Stomach (tissue), 9 donors: ENCODE results near the gene DAGLB. TPM values are rescaled to one million over a fixed set of nuclear protein-coding genes. Genes with fewer than 3 reads are reported as not detected.

Source experiments
- DNase-seq, 2 donors: peaks; one replicate each; pipeline versions ENCODE4 v3.0.0 to v3.0.0-alpha.2; 2013 to 2019
- H3K27ac ChIP-seq, 5 donors: fragments of 200-600 bp in 4 of 5; sonication (generic) in 4 of 5; one replicate each; pipeline ENCODE4 v1.5.1; 2013 to 2019; ENCODE audit warnings: mild to moderate bottlenecking in 1 of 5, moderate library complexity in 1 of 5
- H3K27me3 ChIP-seq, 3 donors: fragments of 200-600 bp; sonication (generic); one replicate each; pipeline ENCODE4 v1.5.1; 2017 to 2019; ENCODE audit warnings: mixed run types in 1 of 3
- H3K36me3 ChIP-seq, 4 donors: fragments of 200-600 bp; sonication (generic); 1 replicate in 3 of 4; 2 replicates in 1 of 4; pipeline ENCODE4 v1.5.1; 2016 to 2019
- H3K4me1 ChIP-seq, 4 donors: fragments of 200-600 bp; sonication (generic); one replicate each; pipeline ENCODE4 v1.5.1; 2016 to 2019
- H3K4me3 ChIP-seq, 4 donors: fragments of 200-600 bp; sonication (generic) in 3 of 4; one replicate each; pipeline ENCODE4 v1.5.1; 2016 to 2019; ENCODE audit warnings: mild to moderate bottlenecking in 1 of 4
- H3K9me3 ChIP-seq, 4 donors: fragments of 200-600 bp; sonication (generic); one replicate each; pipeline ENCODE4 v1.5.1; 2016 to 2019
- CTCF ChIP-seq, 7 experiments: fragments of 450-650 bp in 4 of 7; fragments of 200-600 bp in 3 of 7; sonication (generic) in 3 of 7; IDR thresholded peaks; one replicate each; pipeline ENCODE4 v1.5.1; 2016 to 2019; ENCODE audit warnings: antibody characterized with exemption in 7 of 7, control low read depth in 2 of 7, mild to moderate bottlenecking in 1 of 7
- EP300 ChIP-seq: sonication (generic); formaldehyde crosslinking; IDR thresholded peaks from one replicate; pipeline ENCODE4 v1.6.1; 2017; ENCODE audit warnings: antibody characterized with exemption
- POLR2A ChIP-seq, 4 donors: fragments of 450-650 bp; IDR thresholded peaks; one replicate each; pipeline ENCODE4 v1.6.1; 2016; ENCODE audit warnings: antibody characterized with exemption in 4 of 4, control low read depth in 2 of 4, mild to moderate bottlenecking in 1 of 4, moderate library complexity in 1 of 4
- POLR2AphosphoS5 ChIP-seq, 3 donors: sonication (generic); formaldehyde crosslinking; IDR thresholded peaks; one replicate each; pipeline ENCODE4 v1.6.1; 2016; ENCODE audit warnings: antibody characterized with exemption in 3 of 3
- WGBS, 5 donors: extraction: QIAGEN DNeasy Blood & Tissue Kit in 3 of 5; methylation state at CpG; one replicate each; pipeline versions ENCODE4 v1.1.5 to v1.1.7; 2013 to 2018; 5-methylcytosine and 5-hydroxymethylcytosine counted together
- intact Hi-C: fragments of 100-400 bp; cut with DNase I; formaldehyde crosslinking; loops from one replicate; pipeline ENCODE4 v1.15.1; 2023; ENCODE audit warnings: low total_unique reads
- polyA plus RNA-seq, 3 donors: library from polyadenylated mRNA; stranded (reverse); fragments of 200-250 nt; gene quantifications; one replicate each; pipeline ENCODE4 v1.2.3, GENCODE V29; 2013
- total RNA-seq, 5 donors: library from RNA; depleted of rRNA; stranded (reverse); fragments of >200 nt; gene quantifications; one replicate each; pipeline versions ENCODE4 v1.1.0 to v1.2.3, GENCODE V29; 2014 to 2016
- donor health status: healthy with polysubstance abuse.
- donor health status: Bipolar disorder and iron deficiency.
- donor health status: healthy.

The DAGLB gene
- total and polyA plus RNA-seq, 8 donors, result 4.7 to 23.7 (median 9.1) TPM

- peak overlapping the region; percentile 39 to 87 (median 82) for H3K27ac ChIP-seq
- H3K4me1 ChIP-seq, result peaks cover 69 to 100% (median 81%) of the 10 kb centered on the region in 4 donors
- 62 to 73% (median 67%) methylated on average over 23 of the region's 23 CpGs for WGBS, 5 donors
- H3K36me3 ChIP-seq, result peaks cover 4 to 59% (median 50%) of the 10 kb centered on the region in 4 donors
- no peaks in the 10 kb centered on the region for H3K9me3 ChIP-seq
- H3K4me3 ChIP-seq, result peak overlapping the region in 1 of 4 donors; percentile 24
- DNase-seq, result peak in 1 of 2 donors; percentile 50
- no peak for TF ChIP-seq EP300
- TF ChIP-seq CTCF (IDR thresholded peaks at IDR 0.05), result no peak
- no peak for TF ChIP-seq POLR2A (IDR thresholded peaks at IDR 0.05)
- TF ChIP-seq POLR2AphosphoS5 (IDR thresholded peaks at IDR 0.05), result no peak
- no peaks in the 10 kb centered on the region for H3K27me3 ChIP-seq
- intact Hi-C loops, result no loop called here
These were observed 51.7 kb downstream of the DAGLB start for GRCh38 chr7:6395898-6396595.

GRCh38 chr7:6394114-6394513, 53.6 kb downstream of the DAGLB start:
- no peak overlapping the region for H3K4me3 ChIP-seq
- WGBS, 5 donors, result 89 to 94% (median 92%) methylated on average over 6 of the region's 6 CpGs
- peaks cover 3 to 60% (median 49%) of the 10 kb centered on the region in 4 donors for H3K36me3 ChIP-seq

GRCh38 chr7:6393667-6394056, 54.1 kb downstream of the DAGLB start:
- Histone ChIP-seq H3K4me1 (peaks cover 62 to 100% (median 79%) of the 10 kb centered on the region in 4 donors), H3K36me3 (peaks cover 7 to 64% (median 51%) of the 10 kb centered on the region in 4 donors), H3K27me3 (no peaks in the 10 kb centered on the region), H3K4me3 (peak overlapping the region in 1 of 4 donors; percentile 1), H3K9me3 (no peaks in the 10 kb centered on the region), H3K27ac (peak overlapping the region; percentile 75 to 87 (median 85))
- TF ChIP-seq CTCF (IDR thresholded peaks at IDR 0.05), result no peak
- no peak for TF ChIP-seq EP300
- TF ChIP-seq POLR2A (IDR thresholded peaks at IDR 0.05), result no peak
- TF ChIP-seq POLR2AphosphoS5 (IDR thresholded peaks at IDR 0.05), result no peak
- DNase-seq, result no peak
- WGBS, 5 donors, result 48 to 75% (median 51%) methylated on average over 3 of the region's 3 CpGs; no CpG with 5 or more reads in 1 of the 5 donors
- intact Hi-C loops, result no loop called here

More at GRCh38 chr7:6394114-6394513, 53.6 kb downstream of the DAGLB start:
- peak overlapping the region; percentile 75 to 87 (median 85) for H3K27ac ChIP-seq
- peaks cover 64 to 100% (median 79%) of the 10 kb centered on the region in 4 donors for H3K4me1 ChIP-seq
- DNase-seq, result no peak
- no peak for TF ChIP-seq POLR2AphosphoS5 (IDR thresholded peaks at IDR 0.05)
- no peak for TF ChIP-seq EP300
- TF ChIP-seq CTCF (IDR thresholded peaks at IDR 0.05), result no peak
- no peak for TF ChIP-seq POLR2A (IDR thresholded peaks at IDR 0.05)
- H3K27me3 ChIP-seq, result no peaks in the 10 kb centered on the region
- H3K9me3 ChIP-seq, result no peaks in the 10 kb centered on the region
- intact Hi-C loops, result no loop called here

GRCh38 chr7:6392712-6393666, 54.8 kb downstream of the DAGLB start:
- WGBS, 5 donors, result 42 to 59% (median 52%) methylated on average over 11 of the region's 11 CpGs

More at GRCh38 chr7:6392712-6393666, 54.8 kb downstream of the DAGLB start:
- no peaks in the 10 kb centered on the region for H3K27me3 ChIP-seq
- intact Hi-C loops, result no loop called here
- peak overlapping the region in 1 of 4 donors; percentile 1 for H3K4me3 ChIP-seq
- peaks cover 11 to 65% (median 54%) of the 10 kb centered on the region in 4 donors for H3K36me3 ChIP-seq
- H3K27ac ChIP-seq, result peak overlapping the region; percentile 75 to 87 (median 85)
- H3K9me3 ChIP-seq, result no peaks in the 10 kb centered on the region
- TF ChIP-seq POLR2AphosphoS5 (IDR thresholded peaks at IDR 0.05) (peak in 2 of 3 donors; percentile 72 to 84), EP300 (no peak)
- H3K4me1 ChIP-seq, result peaks cover 56 to 100% (median 78%) of the 10 kb centered on the region in 4 donors
- peak; percentile 89 to 97 for DNase-seq
